H1 (cell line): ENCODE data around the gene KANSL3. TPM values are rescaled to one million over a fixed set of nuclear protein-coding genes. Genes with fewer than 3 reads are reported as not detected.

Source experiments
- CTCF ChIA-PET: fragments of 300-600 bp; sonication (Branson Sonifier 250); formaldehyde crosslinking; loops from one replicate; lab custom pipeline; 2021; ENCODE audit not compliant: partially characterized antibody; lab: Charles Lee
- POLR2A ChIA-PET: fragments of 300-600 bp; sonication (Branson Sonifier 250); formaldehyde crosslinking; loops from one replicate; lab custom pipeline; 2021; ENCODE audit warnings: inconsistent platforms; ENCODE audit not compliant: partially characterized antibody; lab: Charles Lee
- DNase-seq, 2 experiments: peaks; one replicate each; pipeline versions ENCODE4 v3.0.0 to v3.0.0-alpha.2; 2010 to 2022; ENCODE audit warnings: low spot score in 2 of 2, low read depth in 1 of 2, mixed read lengths in 1 of 2
- FAIRE-seq: peaks from 2 replicates; lab custom pipeline; 2011; peaks lifted over from hg19 to GRCh38; lab: Jason Lieb, UNC
- H2AFZ ChIP-seq: 2 replicates; pipeline ENCODE4 v1.8.1; 2012; ENCODE audit warnings: low read length, inconsistent platforms
- H2AK5ac ChIP-seq: 2 replicates; pipeline ENCODE4 v1.6.1; 2013; ENCODE audit warnings: low read depth, low read length
- H2BK120ac ChIP-seq: replicated peaks from 2 replicates; pipeline ENCODE3; 2013; ENCODE audit warnings: low read depth, low read length, inconsistent platforms
- H2BK12ac ChIP-seq: 2 replicates; pipeline ENCODE4 v1.6.1; 2013; ENCODE audit warnings: low read depth, low read length
- H2BK15ac ChIP-seq: 2 replicates; pipeline ENCODE4 v1.6.1; 2013; ENCODE audit warnings: low read length
- H2BK20ac ChIP-seq: 2 replicates; pipeline ENCODE4 v1.6.1; 2013; ENCODE audit warnings: low read length
- H2BK5ac ChIP-seq: 2 replicates; pipeline ENCODE4 v1.6.1; 2013; ENCODE audit warnings: low read depth, low read length
- H3K14ac ChIP-seq: 2 replicates; pipeline ENCODE4 v1.6.1; 2013; ENCODE audit warnings: inconsistent platforms; ENCODE audit not compliant: insufficient read length
- H3K18ac ChIP-seq: 2 replicates; pipeline ENCODE4 v1.6.1; 2013; ENCODE audit warnings: low read length; ENCODE audit errors: extremely low read depth
- H3K23ac ChIP-seq: 2 replicates; pipeline ENCODE4 v1.6.1; 2013; ENCODE audit warnings: inconsistent platforms; ENCODE audit not compliant: insufficient read length
- H3K23me2 ChIP-seq: 2 replicates; pipeline ENCODE4 v1.6.1; 2013; ENCODE audit warnings: low read depth, low read length
- H3K27ac ChIP-seq: 2 replicates; pipeline ENCODE4 v1.6.1; 2011; ENCODE audit warnings: low read depth, low read length, inconsistent platforms
- H3K27me3 ChIP-seq, 4 experiments: replicated peaks in 1 of 4; 1 replicate in 1 of 4; 2 replicates in 3 of 4; pipeline versions ENCODE4 v1.6.1 to v1.8.1; 2011 to 2013; ENCODE audit warnings: low read length in 3 of 4, mild to moderate bottlenecking in 3 of 4, inconsistent platforms in 2 of 4, mixed read lengths in 2 of 4, moderate library complexity in 1 of 4; ENCODE audit not compliant: control insufficient read depth in 3 of 4, insufficient read depth in 3 of 4; ENCODE audit errors: extremely low read depth in 1 of 4
- H3K36me3 ChIP-seq, 4 experiments: 2 replicates each; pipeline versions ENCODE4 v1.6.1 to v1.8.1; 2011 to 2013; ENCODE audit warnings: mild to moderate bottlenecking in 4 of 4, low read length in 3 of 4, moderate library complexity in 2 of 4, control low read depth in 1 of 4, inconsistent platforms in 1 of 4; ENCODE audit not compliant: insufficient read depth in 4 of 4, control insufficient read depth in 2 of 4
- H3K4ac ChIP-seq: replicated peaks from 2 replicates; pipeline ENCODE3; 2013; ENCODE audit warnings: low read length, low read depth, mixed read lengths, inconsistent platforms; ENCODE audit not compliant: insufficient read length
- H3K4me1 ChIP-seq, 4 experiments: replicated peaks in 1 of 4; 1 replicate in 1 of 4; 2 replicates in 3 of 4; pipeline versions ENCODE4 v1.6.1 to v1.8.1; 2011 to 2013; ENCODE audit warnings: low read length in 3 of 4, inconsistent platforms in 2 of 4, mixed read lengths in 1 of 4; ENCODE audit not compliant: insufficient read depth in 4 of 4, control insufficient read depth in 3 of 4
- H3K4me2 ChIP-seq, 2 experiments: 2 replicates each; pipeline versions ENCODE4 v1.6.1 to v1.8.1; 2011 to 2013; ENCODE audit warnings: low read depth in 2 of 2, low read length in 2 of 2, control low read depth in 1 of 2, inconsistent platforms in 1 of 2, mild to moderate bottlenecking in 1 of 2; ENCODE audit not compliant: insufficient read depth in 1 of 2
- H3K4me3 ChIP-seq, 4 experiments: fragments of 200-600, 300-600 bp in 1 of 4; sonication (generic), shearing (Covaris generic), sonication (Bioruptor Twin) in 1 of 4; 2 replicates each; pipeline versions ENCODE4 v1.5.1 to v1.8.1; 2011 to 2016; ENCODE audit warnings: low read length in 4 of 4, low read depth in 3 of 4, control low read depth in 2 of 4, inconsistent platforms in 2 of 4, mild to moderate bottlenecking in 2 of 4, mixed read lengths in 1 of 4, moderate library complexity in 1 of 4; ENCODE audit not compliant: insufficient read depth in 2 of 4; ENCODE audit errors: extremely low read depth in 1 of 4
- H3K56ac ChIP-seq: replicated peaks from 2 replicates; pipeline ENCODE3; 2013; ENCODE audit warnings: low read depth, mild to moderate bottlenecking, mixed read lengths, low read length, inconsistent platforms; ENCODE audit not compliant: insufficient read length
- H3K79me1 ChIP-seq: 2 replicates; pipeline ENCODE4 v1.6.1; 2013; ENCODE audit warnings: low read depth, low read length, control low read depth
- H3K79me2 ChIP-seq, 2 experiments: 2 replicates each; pipeline versions ENCODE4 v1.6.1 to v1.8.1; 2012 to 2013; ENCODE audit warnings: low read length in 2 of 2, mild to moderate bottlenecking in 2 of 2, inconsistent platforms in 1 of 2; ENCODE audit not compliant: insufficient read depth in 2 of 2, control insufficient read depth in 1 of 2
- H3K9ac ChIP-seq, 4 experiments: replicated peaks in 1 of 4; 1 replicate in 1 of 4; 2 replicates in 3 of 4; pipeline versions ENCODE4 v1.6.1 to v1.8.1; 2011 to 2013; ENCODE audit warnings: low read depth in 3 of 4, low read length in 3 of 4, control low read depth in 2 of 4, mild to moderate bottlenecking in 2 of 4, moderate library complexity in 2 of 4, inconsistent platforms in 1 of 4; ENCODE audit errors: extremely low read depth in 1 of 4
- H3K9me3 ChIP-seq, 2 experiments: 2 replicates each; pipeline versions ENCODE4 v1.6.1 to v1.8.1; 2012 to 2013; ENCODE audit warnings: mild to moderate bottlenecking in 2 of 2, moderate library complexity in 2 of 2, control low read depth in 1 of 2, inconsistent platforms in 1 of 2, low read depth in 1 of 2, low read length in 1 of 2, mixed read lengths in 1 of 2; ENCODE audit not compliant: insufficient read depth in 2 of 2
- H4K20me1 ChIP-seq, 2 experiments: replicated peaks in 1 of 2; 2 replicates each; pipeline versions ENCODE3 to v1.8.1; 2011 to 2013; ENCODE audit warnings: inconsistent platforms in 2 of 2, low read length in 2 of 2, mild to moderate bottlenecking in 1 of 2; ENCODE audit not compliant: insufficient read depth in 2 of 2, control insufficient read depth in 1 of 2
- H4K5ac ChIP-seq: 2 replicates; pipeline ENCODE4 v1.6.1; 2013; ENCODE audit warnings: low read length, low read depth, mixed read lengths, inconsistent platforms; ENCODE audit not compliant: insufficient read length
- H4K8ac ChIP-seq: 2 replicates; pipeline ENCODE4 v1.8.0; 2013; ENCODE audit warnings: mild to moderate bottlenecking, moderate library complexity, low read length, inconsistent platforms; ENCODE audit not compliant: insufficient read depth; ENCODE audit errors: extremely low read depth
- H4K91ac ChIP-seq: replicated peaks from 2 replicates; pipeline ENCODE3; 2013; ENCODE audit warnings: low read length, mixed read lengths, inconsistent platforms; ENCODE audit not compliant: insufficient read length
- WGBS, 2 experiments: shearing (Covaris generic) in 1 of 2; methylation state at CpG; one replicate each; pipeline versions ENCODE4 v1.1.6 to v1.1.7; 2013 to 2015; ENCODE audit warnings: low lambda C conversion rate in 2 of 2, mixed read lengths in 2 of 2, inconsistent platforms in 1 of 2, low coverage in 1 of 2, missing lambda C conversion rate in 1 of 2; ENCODE audit not compliant: insufficient replicate concordance in 2 of 2, insufficient coverage in 1 of 2, insufficient read length in 1 of 2; ENCODE audit errors: extremely low coverage in 1 of 2, missing lambda C conversion rate in 1 of 2; 5-methylcytosine and 5-hydroxymethylcytosine counted together
- polyA plus RNA-seq, 7 experiments: library from polyadenylated mRNA; depleted of rRNA in 3 of 7; stranded (reverse) in 5 of 7; unstranded in 2 of 7; fragments of >200 nt in 5 of 7; fragments of 200-250 nt in 2 of 7; gene quantifications; 1 replicate in 5 of 7; 2 replicates in 1 of 7; 4 replicates in 1 of 7; pipeline versions ENCODE4 v1.2.1 to v1.2.3, GENCODE V29; 2011 to 2013; ENCODE audit warnings: missing spikeins in 2 of 7, mixed read lengths in 2 of 7
- total RNA-seq: library from RNA; stranded (reverse); fragmentation: NEBNext Ultra II Directional; extraction: Animal tissue kit (Norgen Biotek cat#: 25700); gene quantifications from 2 replicates; pipeline ENCODE4 v1.2.1, GENCODE V29; 2021

KANSL3 gene
- total and polyA plus RNA-seq, 2 of the 8 experiments (the other 6 are each of a cell fraction or from before 2014, with no cell fraction given), result 19.8 to 31.4 TPM

GRCh38 chr2:96683307-96683706, 45.2 kb upstream of the KANSL3 start:
- H2AK5ac ChIP-seq, result no peak overlapping the region
- H3K4me1 ChIP-seq, result peaks cover 0 to 6% (median under 1%) of the 10 kb centered on the region in 4 experiments; a peak in 3 of 7 replicates
- H4K5ac ChIP-seq, result no peak overlapping the region
- H4K20me1 ChIP-seq, result no peaks in the 10 kb centered on the region
- no peak overlapping the region for H4K91ac ChIP-seq
- H3K27ac ChIP-seq, result no peak overlapping the region
- no peaks in the 10 kb centered on the region for H3K79me2 ChIP-seq
- H3K23me2 ChIP-seq, result no peaks in the 10 kb centered on the region
- no peaks in the 10 kb centered on the region for H3K79me1 ChIP-seq
- FAIRE-seq (no peak), DNase-seq (no peak)
- no peak overlapping the region for H2BK15ac ChIP-seq
- H4K8ac ChIP-seq, result no peak overlapping the region
- no peak overlapping the region for H2BK20ac ChIP-seq
- H2BK5ac ChIP-seq, result no peak overlapping the region
- POLR2A ChIA-PET, result interaction anchor here (1.4 kb wide), 1 partner anchor 11 kb away, joined by 3 read pairs; no protein-coding TSS in a partner anchor
- H3K4me2 ChIP-seq, result no peak overlapping the region
- H2BK12ac ChIP-seq, result no peak overlapping the region
- H3K36me3 ChIP-seq, result no peaks in the 10 kb centered on the region
- H3K18ac ChIP-seq, result no peak overlapping the region
- no peak overlapping the region for H2AFZ ChIP-seq
- H3K56ac ChIP-seq, result no peak overlapping the region
- H3K14ac ChIP-seq, result no peak overlapping the region
- no peaks in the 10 kb centered on the region for H3K27me3 ChIP-seq
- no peak overlapping the region for H2BK120ac ChIP-seq
- no peak overlapping the region for H3K4me3 ChIP-seq
- H3K9me3 ChIP-seq, result no peaks in the 10 kb centered on the region
- H3K23ac ChIP-seq, result no peak overlapping the region
- WGBS, 2 experiments, result 86% methylated on average over 5 of the region's 5 CpGs; no CpG with 5 or more reads in 1 of the 2 experiments
- H3K4ac ChIP-seq, result no peak overlapping the region
- no peak overlapping the region for H3K9ac ChIP-seq
- CTCF ChIA-PET, result interaction anchor here (1.0 kb wide), 1 partner anchor 11 kb away, joined by 4 read pairs; no protein-coding TSS in a partner anchor
